Rectal smooth muscle tissue (tissue), 1 donor: ENCODE results near the gene CRISP2.
"Not testable (repeated sequence)": the region's sequence is repeated elsewhere in the genome, so short reads cannot be mapped to it uniquely, and the experiment has no call there.

ENCODE experiments used
- H3K27ac ChIP-seq: one replicate; pipeline ENCODE4 v1.7.0; 2013; ENCODE audit warnings: low read depth, low read length, inconsistent platforms
- H3K27me3 ChIP-seq: one replicate; pipeline ENCODE4 v1.7.0; 2013; ENCODE audit warnings: low read length; ENCODE audit not compliant: control insufficient read depth, insufficient read depth
- H3K36me3 ChIP-seq: one replicate; pipeline ENCODE4 v1.7.0; 2013; ENCODE audit warnings: low read length; ENCODE audit not compliant: control insufficient read depth, insufficient read depth
- H3K4me1 ChIP-seq: one replicate; pipeline ENCODE4 v1.7.0; 2013; ENCODE audit warnings: low read length; ENCODE audit not compliant: control insufficient read depth, insufficient read depth
- H3K4me3 ChIP-seq: one replicate; pipeline ENCODE4 v1.7.0; 2013; ENCODE audit warnings: low read length
- H3K9ac ChIP-seq: one replicate; pipeline ENCODE4 v1.7.0; 2013; ENCODE audit warnings: low read length

Gene CRISP2

DNA sequence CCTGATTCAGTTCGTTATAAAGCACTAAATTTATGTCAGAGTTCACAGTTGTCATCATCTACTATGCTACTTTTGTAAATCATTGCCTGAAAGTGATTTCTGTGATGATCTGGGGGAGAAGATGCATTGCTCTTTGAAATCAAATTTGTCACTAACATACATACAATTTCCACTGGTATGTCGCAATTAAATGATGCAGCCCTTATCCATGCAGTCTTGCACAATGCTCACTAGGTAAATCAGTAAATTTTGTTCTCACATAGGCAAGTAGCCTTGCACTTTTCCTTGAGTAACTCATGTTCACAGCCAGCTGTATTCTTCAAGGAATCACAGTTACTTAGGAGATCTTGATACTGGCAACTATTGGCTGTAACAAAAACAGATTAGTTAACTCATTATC lies 20.8 kb downstream of the CRISP2 start:
- no peak overlapping the region for H3K4me3 ChIP-seq
- H3K4me1 ChIP-seq = no peaks in the 10 kb centered on the region
- H3K27ac ChIP-seq = no peak overlapping the region
- H3K36me3 ChIP-seq = no peaks in the 10 kb centered on the region
- H3K27me3 ChIP-seq = no peaks in the 10 kb centered on the region
- H3K9ac ChIP-seq = no peak overlapping the region

DNA sequence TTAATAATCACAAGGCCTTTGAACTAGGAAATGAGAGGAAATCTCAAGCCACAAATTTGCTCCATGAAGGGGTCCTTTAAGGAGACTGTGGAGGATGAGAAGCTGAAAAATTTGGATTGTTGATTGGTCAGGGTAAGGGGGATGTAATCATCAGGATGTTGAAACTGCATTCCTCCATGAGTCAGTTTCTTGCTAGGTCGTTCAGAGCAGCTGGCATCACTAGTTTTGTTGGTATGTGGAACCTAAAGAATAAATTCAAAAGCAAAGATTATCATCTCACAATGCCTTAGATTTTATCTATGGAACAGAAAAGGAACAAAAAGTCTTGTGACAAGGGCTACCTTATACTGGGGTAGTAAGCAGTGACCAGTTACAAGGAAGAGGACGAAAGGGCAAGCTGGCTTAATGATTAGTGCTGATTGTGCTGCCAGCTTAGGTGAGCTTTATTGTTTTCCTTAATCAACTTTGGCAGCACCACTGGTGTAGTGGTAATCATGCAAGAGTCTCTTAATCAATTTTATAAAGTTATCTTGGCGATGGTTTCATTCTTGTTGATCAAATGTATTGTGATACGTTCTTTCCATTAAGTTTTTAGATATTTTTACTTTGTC lies 36.6 kb downstream of the CRISP2 start:
- no peak overlapping the region for H3K9ac ChIP-seq
- no peaks in the 10 kb centered on the region for H3K27me3 ChIP-seq
- no peaks in the 10 kb centered on the region for H3K4me1 ChIP-seq
- H3K4me3 ChIP-seq = no peak overlapping the region
- H3K27ac ChIP-seq = no peak overlapping the region
- no peaks in the 10 kb centered on the region for H3K36me3 ChIP-seq

DNA sequence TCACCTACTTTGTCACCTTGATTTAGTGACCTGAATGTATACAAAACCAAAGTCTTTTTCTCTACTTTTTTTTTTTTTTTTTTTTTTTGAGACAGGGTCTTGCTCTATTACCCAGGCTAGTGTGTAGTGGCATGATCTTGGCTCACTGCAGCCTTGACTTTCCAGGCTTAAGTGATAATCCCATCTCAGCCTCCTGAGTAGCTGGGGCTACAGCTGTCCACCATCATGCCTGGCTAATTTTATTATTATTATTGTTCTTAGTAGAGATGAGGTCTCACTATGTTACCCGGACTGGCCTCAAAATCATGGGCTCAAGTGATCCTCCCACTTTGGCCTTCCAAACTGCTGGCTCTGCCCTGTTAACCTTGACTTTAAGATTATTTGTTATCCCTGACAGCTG lies 37.5 kb downstream of the CRISP2 start:
- Histone ChIP-seq H3K27me3 (no peaks in the 10 kb centered on the region), H3K36me3 (no peaks in the 10 kb centered on the region), H3K4me1 (no peaks in the 10 kb centered on the region), H3K27ac (no peak overlapping the region), H3K9ac (no peak overlapping the region), H3K4me3 (no peak overlapping the region)

DNA sequence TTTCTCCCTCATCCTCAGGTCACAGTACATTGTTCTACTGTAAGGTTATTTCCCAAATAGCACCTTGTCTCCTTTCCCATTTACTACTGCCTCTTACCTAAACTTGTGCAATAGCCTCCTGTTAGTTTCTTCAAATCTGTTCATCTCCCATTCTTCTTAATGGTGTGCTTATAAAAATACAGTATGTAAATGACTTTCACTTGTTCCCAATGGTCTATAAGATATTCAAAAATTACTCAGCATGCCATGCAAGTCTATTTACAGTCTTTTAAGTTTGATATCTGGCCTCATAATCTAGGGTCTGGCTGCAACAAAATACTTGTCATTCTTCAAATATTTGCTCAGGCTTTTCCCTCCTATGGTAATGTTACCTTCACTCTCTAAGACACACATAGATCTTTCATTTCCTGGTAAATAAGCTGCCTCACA lies 45.2 kb downstream of the CRISP2 start:
- H3K27ac ChIP-seq = no peak overlapping the region
- H3K4me1 ChIP-seq = no peaks in the 10 kb centered on the region
- H3K27me3 ChIP-seq = no peaks in the 10 kb centered on the region
- H3K4me3 ChIP-seq = no peak overlapping the region
- no peak overlapping the region for H3K9ac ChIP-seq
- H3K36me3 ChIP-seq = no peaks in the 10 kb centered on the region

DNA sequence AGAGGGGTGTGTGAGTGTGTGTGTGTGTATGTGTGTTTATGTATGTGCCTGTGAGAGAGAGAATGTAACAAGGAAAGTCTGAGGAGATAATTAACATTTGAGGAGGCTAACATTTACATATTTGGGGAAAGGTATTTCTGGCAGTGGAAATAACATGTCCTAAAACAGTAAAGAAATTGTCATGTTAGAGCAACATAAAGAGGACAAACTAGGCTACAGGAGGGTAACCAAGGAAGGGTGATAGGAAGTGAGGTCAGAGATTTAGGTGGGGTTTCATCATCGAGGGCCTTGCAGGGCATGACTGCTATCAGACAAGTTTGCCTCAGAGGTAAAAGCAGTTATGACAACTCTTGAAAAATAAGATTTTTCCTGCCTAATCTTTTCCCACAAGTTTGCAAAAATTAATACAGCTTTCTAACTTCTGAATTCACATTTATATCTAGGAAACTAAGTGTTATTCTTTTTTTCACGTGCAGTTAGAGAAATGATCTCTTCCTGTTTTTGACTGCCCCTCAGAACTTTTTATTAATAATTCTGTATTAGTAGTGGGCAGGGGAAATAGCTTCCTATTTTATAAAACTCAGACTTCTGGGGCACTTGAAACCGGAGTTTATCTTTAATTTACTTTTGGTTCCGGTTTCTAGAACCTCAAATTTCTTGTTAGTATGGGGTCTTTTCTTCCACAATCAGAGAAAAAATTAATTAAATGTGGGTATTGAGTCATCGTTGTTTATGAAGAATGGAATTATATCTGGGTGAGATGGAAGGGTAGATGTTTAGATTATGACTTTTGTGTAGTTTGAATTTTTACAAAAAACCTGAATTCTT lies 46.2 kb downstream of the CRISP2 start:
- Histone ChIP-seq H3K9ac (no peak overlapping the region), H3K36me3 (no peaks in the 10 kb centered on the region), H3K4me1 (no peaks in the 10 kb centered on the region), H3K27me3 (no peaks in the 10 kb centered on the region), H3K27ac (no peak overlapping the region), H3K4me3 (no peak overlapping the region)

DNA sequence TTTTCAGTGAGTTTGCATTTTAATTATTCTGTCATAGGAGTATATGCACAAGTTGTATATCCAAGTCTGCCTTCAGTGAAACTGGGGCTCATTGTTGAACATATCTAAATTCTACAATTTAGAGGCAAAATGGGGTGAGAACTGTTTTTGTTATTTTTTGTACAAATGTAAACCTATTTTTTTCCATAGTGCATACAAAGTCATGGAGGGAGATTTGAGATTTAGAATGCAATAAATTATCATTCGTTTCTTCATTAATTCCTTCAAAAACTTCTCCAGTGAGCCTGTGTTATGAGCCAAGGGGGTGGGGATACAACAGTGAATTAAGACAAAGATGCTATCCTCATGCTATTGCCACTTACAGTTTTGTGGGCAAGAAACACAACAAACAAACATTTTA lies 46.9 kb downstream of the CRISP2 start:
- Histone ChIP-seq H3K9ac (no peak overlapping the region), H3K27ac (no peak overlapping the region), H3K4me1 (no peaks in the 10 kb centered on the region), H3K36me3 (no peaks in the 10 kb centered on the region), H3K4me3 (no peak overlapping the region), H3K27me3 (no peaks in the 10 kb centered on the region)

DNA sequence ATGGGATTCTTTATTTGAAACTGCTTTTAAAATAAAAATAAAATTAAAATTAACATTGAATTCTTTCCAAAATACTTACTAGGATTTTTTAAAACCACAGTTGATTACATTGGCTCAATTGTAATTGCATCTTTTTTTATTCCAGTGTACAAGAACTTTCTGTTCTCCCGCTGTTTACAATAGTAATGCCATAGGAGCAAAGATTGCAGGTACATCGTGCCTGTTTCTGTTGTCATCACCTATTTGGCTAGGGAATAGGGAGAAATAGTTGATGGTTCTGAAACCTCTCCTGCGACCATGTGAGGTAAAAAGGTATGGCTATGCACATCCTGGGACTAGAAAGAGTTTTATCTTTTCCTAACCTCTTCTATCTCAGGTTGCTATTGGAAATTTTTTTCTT lies 48.5 kb downstream of the CRISP2 start:
- Histone ChIP-seq H3K27ac (no peak overlapping the region), H3K4me1 (no peaks in the 10 kb centered on the region), H3K4me3 (no peak overlapping the region), H3K36me3 (no peaks in the 10 kb centered on the region), H3K27me3 (no peaks in the 10 kb centered on the region), H3K9ac (no peak overlapping the region)

DNA sequence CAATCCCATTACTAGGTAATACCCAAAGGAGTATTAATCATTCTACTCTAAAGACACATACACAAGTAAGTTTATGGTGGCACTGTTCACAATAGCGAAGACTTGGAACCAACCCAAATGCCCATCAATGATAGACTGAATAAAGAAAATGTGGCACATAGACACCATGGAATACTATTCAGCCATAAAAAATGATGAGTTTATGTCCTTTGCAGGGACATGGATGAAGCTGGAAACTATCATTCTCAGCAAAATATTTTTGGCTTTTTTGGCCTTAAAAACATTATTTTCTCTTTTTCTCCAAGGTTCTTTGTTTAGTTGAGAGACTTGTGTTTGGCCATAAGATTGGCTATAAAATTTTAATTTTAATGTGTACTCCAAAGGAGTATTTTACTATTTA lies 49.3 kb downstream of the CRISP2 start:
- not testable (repeated sequence) for H3K27me3 ChIP-seq, H3K4me1 ChIP-seq, H3K27ac ChIP-seq, H3K9ac ChIP-seq, H3K36me3 ChIP-seq, H3K4me3 ChIP-seq

DNA sequence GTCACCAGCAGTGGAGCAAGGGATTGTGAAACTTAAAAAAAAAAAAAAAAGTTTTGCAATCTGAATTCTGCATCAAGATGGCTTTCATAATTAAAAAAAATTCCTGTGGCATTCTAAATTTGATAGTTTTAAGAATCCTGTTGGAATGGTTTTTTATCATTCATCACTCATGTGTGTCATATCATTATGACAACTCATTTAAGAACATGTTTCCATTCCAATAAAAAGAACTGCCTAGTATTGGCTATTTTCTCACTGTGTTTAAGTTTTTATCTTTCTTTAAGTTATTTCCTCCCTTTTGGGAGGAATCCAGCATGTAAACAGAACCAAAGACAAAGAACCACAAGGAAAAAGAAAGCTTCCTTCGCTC lies 50.5 kb downstream of the CRISP2 start:
- Histone ChIP-seq H3K27ac (no peak overlapping the region), H3K36me3 (no peaks in the 10 kb centered on the region), H3K27me3 (no peaks in the 10 kb centered on the region), H3K9ac (no peak overlapping the region), H3K4me3 (no peak overlapping the region), H3K4me1 (no peaks in the 10 kb centered on the region)

DNA sequence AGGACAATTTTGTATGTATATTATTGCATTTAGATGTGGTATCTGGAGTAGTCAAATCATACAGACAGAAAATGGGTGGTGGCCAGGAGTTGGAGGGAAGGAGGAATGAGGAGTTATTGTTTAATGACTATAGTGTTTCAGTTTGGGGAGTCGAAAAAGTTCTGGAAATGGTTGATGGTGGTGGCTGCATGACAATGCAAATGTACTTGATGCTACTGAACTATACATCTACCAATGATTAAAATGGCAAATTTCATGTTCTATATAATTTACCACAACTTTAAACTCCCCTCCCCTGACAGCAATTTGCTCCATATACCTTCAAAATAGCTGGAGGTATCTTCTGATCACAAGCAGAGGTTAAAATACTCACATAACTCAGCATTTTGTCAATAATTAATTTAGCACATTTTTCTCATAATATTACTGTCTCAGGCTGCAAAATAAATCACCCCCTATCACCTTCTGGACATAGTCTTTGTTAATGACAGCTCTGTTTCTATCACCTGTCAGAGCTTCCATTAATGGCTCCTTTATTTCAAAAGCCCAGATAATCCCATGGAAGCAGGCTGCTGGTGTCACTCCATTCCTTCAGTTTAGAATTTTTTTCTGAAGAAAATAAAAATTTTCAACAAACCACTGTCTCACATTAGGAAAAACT lies 51.0 kb downstream of the CRISP2 start:
- Histone ChIP-seq H3K4me1 (no peaks in the 10 kb centered on the region), H3K4me3 (no peak overlapping the region), H3K27ac (no peak overlapping the region), H3K27me3 (no peaks in the 10 kb centered on the region), H3K9ac (no peak overlapping the region), H3K36me3 (no peaks in the 10 kb centered on the region)

DNA sequence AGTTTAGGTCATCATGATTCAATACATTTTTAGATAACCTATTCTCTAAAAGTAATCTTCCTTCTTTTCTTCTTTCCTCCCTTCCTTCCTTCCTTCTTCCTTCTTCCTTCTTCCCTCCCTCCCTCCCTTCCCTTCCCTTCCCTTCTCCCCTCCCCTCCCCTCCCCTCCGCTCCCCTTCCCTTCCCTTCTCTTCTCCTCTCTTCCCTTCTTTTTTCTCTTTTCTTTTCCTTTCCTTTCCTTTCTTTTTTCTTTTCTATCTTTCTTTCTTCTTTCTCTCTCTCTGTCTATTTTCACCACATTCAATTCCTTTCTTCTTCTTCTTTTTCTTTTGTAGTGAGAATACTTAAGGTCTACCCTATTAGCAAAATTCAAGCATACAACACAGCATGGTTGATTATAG lies 59.4 kb downstream of the CRISP2 start:
- H3K4me3 ChIP-seq = no peak overlapping the region
- H3K9ac ChIP-seq = no peak overlapping the region
- no peaks in the 10 kb centered on the region for H3K36me3 ChIP-seq
- no peaks in the 10 kb centered on the region for H3K4me1 ChIP-seq
- no peak overlapping the region for H3K27ac ChIP-seq
- no peaks in the 10 kb centered on the region for H3K27me3 ChIP-seq

DNA sequence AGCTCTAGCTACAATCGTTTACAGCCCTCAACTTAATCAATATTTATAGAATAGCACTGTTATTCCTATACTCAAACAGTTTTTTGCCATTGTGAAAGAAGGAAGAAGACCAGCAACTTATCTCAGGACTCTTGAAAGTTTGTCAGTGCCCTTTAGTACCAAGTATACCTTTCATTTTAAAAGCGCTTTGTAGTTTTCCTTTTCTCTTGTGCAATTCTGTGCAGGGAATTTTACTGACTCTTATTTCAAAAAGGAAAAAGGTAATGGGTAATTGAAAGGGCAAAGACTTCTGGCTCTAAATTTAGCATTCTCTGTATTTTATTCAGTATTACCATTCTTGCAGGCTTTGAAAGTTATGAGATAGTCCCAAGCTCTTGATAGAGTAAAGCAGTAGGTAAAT lies 59.9 kb downstream of the CRISP2 start:
- Histone ChIP-seq H3K4me3 (no peak overlapping the region), H3K36me3 (no peaks in the 10 kb centered on the region), H3K27me3 (no peaks in the 10 kb centered on the region), H3K27ac (no peak overlapping the region), H3K9ac (no peak overlapping the region), H3K4me1 (no peaks in the 10 kb centered on the region)

DNA sequence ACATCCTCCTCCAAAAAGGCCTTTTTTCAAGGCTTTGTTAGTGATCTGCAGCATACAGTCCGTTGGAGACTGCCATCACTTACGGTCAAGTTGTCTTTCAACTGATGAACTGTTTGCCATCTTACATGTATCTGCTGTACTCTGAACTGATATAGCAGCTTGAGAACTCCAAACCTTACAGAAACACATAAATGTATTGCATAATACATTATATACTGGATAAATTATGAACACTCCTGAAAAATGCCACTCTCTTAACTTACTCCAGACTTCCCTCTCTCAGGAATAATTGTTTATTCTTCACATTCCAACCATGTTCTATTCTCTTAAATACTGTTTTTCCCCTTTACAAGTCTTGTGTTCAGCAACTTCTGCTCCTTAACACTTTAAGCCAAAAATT lies 62.1 kb downstream of the CRISP2 start:
- Histone ChIP-seq H3K36me3 (no peaks in the 10 kb centered on the region), H3K9ac (no peak overlapping the region), H3K4me3 (no peak overlapping the region), H3K27me3 (no peaks in the 10 kb centered on the region), H3K4me1 (no peaks in the 10 kb centered on the region), H3K27ac (no peak overlapping the region)
